GM21825 (cell line): ENCODE data around the gene CD302.
"Not testable (repeated sequence)": the region's sequence is repeated elsewhere in the genome, so short reads cannot be mapped to it uniquely, and the experiment has no call there.

Experiments used
- ATAC-seq: cut with Tn5 transposase; IDR thresholded peaks from one replicate; pipeline ENCODE4 v1.9.1; 2021; ENCODE audit warnings: mild to moderate bottlenecking, moderate library complexity; ENCODE audit not compliant: unreplicated experiment

CD302 gene

DNA sequence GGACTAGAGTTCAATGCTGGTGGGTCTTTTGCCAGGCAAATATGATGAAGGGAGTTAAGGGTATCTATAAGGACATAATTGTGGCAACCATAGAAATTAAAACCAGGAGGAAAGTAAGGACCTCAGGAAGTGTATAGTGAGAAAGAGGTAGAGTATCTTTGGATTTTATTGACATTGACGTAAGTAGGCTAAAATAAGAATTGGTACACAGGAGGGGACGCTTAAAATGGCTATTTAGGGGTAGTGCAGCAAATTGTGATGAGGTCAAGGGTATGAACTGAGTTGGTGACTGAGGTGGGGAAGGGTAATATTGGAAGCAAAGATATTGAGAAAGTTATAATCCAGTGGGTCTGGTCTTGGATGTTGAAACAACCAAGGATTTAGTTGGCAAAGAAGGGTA lies 43.0 kb downstream of the CD302 start:
- no peak for ATAC-seq

DNA sequence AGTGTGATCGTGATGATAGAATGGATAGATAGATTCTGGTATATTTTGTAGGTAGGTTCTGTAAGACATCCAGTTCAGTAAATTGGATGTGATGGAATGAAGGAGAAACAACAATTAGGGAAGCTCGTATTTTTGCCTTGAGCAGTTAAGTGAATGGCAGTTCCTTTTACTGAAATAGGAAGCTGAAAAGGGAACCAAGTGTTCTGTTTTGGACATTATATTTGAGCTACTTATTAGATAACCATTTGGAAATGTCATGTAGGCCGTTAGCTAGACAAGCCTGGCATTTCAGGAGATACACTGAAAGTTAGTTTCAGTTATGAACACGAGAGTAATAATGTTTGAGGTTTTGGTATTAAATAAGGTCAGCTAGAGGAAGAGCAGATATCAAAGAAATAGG lies 44.2 kb downstream of the CD302 start:
- ATAC-seq: no peak

DNA sequence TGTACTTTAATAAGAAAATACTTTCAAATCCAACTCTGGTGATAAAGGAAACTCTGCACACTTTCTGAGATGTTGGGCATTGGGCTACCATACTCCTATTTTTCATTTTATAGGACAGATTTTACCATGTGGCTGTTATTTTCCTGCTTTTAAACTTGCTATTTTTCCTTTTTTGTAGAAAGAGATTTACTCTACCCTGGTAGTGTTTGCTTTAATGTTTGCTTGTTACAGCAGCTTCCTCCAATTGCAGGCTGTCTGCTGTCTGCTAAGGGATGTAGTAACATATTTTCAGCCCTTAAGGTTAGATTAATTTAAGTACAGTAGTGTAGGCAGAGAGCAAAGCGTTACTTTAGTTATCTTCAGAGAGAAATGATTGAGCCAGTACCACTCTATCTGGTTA lies 47.1 kb downstream of the CD302 start:
- no peak for ATAC-seq

- ATAC-seq: no peak
Measured at GRCh38 chr2:159748089-159748488, 49.9 kb downstream of the CD302 start.

DNA sequence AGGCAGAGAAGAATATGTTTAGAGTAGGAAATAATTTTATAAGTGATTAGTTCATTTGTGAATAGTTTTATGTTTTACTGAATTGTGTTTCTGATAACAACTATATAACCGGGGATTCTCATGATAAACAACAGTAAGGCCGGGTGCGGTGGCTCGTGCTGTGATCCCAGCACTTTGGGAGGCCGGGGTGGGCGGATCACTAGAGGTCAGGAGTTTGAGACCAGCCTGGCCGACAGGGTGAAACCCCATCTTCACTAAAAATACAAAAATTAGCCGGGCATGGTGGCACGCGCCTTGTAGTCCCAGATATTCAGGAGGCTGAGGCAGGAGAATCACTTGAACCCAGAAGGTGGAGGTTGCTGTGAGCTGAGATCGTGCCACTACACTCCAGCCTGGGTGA lies 52.8 kb downstream of the CD302 start:
- ATAC-seq: not testable (repeated sequence)

DNA sequence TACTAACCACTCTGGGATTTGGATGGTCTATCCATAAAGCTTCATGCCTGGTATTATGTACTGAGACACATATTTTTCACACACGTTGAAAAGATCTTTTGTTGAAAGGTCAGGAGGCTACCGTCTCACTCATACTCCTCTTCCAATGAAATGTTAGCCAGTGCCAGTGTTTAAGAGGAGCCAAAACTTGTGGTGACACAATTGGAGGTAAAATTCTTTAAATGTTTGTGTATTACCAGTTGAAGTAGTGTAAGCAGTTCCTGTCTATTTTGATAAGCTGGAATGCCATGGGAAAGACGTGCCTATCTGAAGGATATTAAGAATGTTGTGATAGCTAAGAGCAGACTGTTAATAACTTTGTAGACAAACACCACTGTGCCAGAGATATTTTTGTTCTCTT lies 53.6 kb downstream of the CD302 start:
- ATAC-seq: no peak

DNA sequence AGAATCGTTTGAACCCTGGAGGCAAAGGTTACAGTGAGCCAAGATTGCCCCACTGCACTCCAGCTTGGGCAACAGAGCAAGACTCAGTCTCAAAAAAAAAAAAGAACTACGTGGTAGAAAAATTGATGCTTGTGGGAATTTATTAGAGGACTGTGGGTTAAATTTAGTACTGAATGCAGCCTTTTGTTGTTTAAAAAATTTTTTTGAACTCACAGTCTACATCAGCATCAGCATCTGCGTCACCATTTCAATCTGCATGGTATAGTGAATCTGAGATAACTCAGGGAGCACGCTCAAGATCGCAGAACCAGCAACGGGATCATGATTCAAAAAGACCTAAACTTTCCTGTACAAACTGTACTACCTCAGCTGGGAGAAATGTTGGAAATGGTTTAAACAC lies 55.2 kb downstream of the CD302 start:
- no peak for ATAC-seq

DNA sequence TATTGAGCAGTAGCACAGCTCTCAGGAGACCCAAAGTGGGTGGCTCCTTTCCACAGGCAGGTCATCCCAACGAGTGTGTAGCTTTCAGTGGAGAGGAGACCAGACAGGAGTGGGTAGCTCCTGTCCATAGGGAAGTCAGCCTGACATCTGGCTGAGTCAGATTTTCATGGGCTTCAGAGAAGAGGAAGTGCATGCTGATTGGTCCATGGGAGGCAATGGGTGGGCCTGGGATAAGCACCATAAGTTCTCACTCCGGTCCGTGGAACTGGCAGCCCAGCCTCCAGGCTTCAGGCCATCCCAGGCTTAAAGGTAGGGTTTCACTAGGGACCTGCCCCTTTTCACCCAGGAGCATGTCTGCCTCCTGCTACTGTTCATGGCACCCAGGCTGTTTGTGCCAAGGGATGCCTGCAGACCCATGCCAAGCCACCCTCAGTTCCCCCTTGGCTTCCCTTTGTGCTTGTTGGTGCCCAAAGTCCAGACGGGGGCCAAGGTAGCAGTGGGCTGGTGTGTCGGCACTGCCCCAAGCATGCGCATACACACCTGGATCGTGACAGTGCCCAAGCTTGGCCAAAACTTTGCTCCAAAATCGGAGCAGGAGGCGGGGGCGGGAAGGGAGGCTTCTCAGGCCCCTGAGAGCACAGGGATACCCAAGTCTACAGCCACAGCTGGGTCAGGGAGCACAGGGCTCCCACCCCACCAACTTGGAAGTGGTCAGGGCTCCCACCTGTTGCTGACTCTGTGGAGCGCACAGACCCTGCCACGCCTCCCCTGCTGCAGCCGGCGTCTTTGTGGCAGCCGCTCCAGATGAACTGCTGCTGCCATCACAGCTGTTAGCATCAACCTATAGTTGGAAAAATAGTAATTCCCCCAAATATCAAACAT lies 59.3 kb downstream of the CD302 start:
- ATAC-seq: no peak

- ATAC-seq: no peak
Measured at GRCh38 chr2:159737917-159738296, 60.1 kb downstream of the CD302 start.

- ATAC-seq: no peak
Measured at GRCh38 chr2:159737292-159737916, 60.6 kb downstream of the CD302 start.

DNA sequence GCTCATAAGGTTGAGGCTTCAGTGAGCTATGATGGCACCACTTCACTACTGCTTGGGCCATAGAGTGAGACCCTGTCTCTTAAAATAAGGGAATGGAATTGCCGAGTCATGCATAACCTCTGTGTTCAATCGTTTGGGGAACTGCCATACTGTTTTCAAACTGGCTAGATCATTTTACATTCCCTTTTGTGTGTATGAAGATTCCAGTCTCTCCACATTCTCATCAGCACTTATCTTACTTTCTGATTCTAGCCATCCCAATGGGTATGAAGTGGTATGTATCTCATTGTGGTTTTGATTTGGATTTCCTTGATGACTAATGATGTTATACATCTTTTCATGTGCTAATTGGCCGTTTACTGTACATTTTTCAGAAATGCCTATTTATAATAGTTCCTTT lies 62.0 kb downstream of the CD302 start:
- no peak for ATAC-seq

DNA sequence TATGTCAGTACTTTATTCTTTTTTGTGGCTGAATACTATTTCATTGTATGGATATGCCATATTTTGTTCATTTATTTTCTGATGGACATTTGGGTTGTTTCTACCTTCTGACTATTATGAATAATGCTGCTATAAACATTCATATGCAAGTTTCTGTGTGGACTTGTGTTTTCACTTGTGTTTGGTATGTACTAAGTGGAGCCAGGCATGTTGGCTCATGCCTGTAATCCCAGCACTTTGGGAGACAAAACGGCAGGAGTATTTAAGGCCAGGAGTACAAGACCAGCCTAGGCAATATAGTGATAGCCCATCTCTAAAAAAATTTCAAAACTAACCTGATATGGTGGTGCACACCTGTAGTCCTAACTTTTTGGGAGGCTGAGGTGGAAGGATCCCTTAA lies 62.4 kb downstream of the CD302 start:
- ATAC-seq: no peak

DNA sequence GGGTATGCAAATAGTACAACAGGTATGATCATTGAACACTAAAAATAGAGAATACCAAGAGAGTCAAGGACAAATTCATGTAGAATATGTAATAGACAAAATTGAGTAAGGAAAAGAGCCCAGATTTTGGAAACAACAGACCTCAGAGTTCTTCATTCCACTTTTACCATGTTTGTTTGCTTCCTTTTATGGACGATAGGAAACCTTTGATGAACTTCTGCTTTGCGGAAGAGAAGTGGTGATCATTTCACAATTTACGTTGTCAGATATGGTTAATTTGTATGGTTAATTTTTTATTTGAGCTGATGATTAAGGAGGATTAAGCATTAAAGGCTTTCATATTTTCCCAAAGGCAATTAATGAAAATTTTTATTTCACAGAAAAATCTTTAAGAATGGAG lies 69.4 kb downstream of the CD302 start:
- no peak for ATAC-seq

GRCh38 chr2:159725713-159726112 lies 72.3 kb downstream of the CD302 start:
- no peak for ATAC-seq

- not testable (repeated sequence) for ATAC-seq
Measured at GRCh38 chr2:159724795-159725572, 73.0 kb downstream of the CD302 start.

- ATAC-seq: no peak
Measured at GRCh38 chr2:159722580-159722979, 75.4 kb downstream of the CD302 start.

- ATAC-seq: no peak
Measured at GRCh38 chr2:159720676-159721075, 77.3 kb downstream of the CD302 start.
